Measurements from ENCODE around the gene PRKCH. TPM values are rescaled to one million over a fixed set of nuclear protein-coding genes. Genes with fewer than 3 reads are reported as not detected.
A peak's percentile ranks its signal among the peaks of the same experiment; 100 is the strongest.

Gene PRKCH
- total RNA-seq, 4 donors from 2014 or later: 17.9 to 105 (median 63.5) TPM

DNA sequence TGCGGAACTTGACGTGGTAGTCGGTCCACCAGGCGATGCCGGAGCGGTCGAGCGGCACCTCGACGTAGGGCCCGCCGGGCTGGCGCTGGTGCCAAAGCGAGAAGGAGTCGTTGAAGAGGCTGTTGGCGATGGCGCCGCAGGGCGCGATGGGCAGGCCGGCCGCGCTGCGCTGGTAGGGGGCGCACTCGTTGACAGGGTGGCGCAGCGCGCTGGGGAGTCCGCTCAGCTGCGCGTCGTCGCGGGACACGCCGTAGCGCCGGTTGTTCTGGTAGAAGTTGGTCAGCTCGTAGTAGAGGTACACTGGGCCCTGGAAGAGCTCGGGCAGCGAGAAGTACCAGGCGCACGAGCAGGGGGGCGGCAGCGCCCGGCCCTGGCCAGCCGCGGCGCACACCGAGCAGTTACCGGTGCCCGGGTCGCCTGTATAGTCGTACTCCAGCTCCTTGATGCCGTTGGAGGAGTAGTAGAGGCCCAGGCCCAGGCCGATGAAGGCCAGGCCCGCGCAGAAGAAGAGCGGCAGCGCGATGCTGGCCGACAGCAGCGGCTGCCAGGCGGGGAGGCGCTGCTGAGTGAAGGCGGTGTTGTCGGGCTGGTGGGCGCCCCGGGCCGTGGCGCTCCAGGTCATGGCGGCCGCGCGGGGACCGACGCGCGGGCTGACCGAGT is 40.7 kb upstream of the PRKCH start:
- intact Hi-C loops (cut with DNase I; ENCODE audit: low total_unique reads): no loop called here
- DNase-seq: peak; percentile 16 to 22
- H3K36me3 ChIP-seq: no peaks in the 10 kb centered on the region

DNA sequence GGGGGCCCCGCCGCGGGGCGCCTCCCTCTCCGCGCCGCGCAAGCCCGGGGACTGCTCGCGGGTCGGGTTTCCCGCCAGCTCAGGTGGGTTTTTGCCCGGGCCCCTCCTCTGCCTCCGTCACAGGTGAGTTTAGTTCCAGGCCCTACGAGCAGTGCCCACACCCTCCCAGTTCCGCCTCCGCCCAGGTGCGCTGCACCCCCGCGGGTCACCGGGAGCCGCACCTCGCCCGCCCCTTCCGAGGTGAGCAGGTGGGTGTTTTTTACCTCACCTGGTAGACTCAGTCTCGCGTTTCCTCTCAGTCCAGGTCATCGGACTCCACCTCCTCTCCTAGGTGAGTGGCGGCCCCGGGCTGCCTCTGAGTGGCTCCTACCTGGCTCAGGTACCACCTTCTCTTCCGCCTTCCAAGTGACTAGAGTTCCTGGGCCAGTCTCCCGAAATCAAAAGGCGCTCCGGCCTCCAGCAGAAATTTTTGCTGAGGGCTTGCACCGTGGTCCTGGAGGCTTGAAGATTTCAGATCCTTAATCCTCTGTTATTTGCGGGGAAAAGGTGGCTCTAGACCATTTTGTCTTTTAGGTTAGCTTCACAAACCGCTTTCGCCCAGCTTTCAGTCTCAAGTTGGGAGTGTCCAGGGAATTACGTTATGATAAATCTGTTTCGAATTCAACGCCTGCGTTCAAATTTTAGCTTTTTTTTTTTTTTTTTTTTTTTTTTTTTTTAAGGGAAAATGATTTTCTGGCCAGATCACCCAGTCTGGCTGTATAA is 40.0 kb upstream of the PRKCH start, which contains the start of gene TMEM30B:
Gene TMEM30B (minus strand): TSS at position 153 of the 762 bp plus-strand sequence. CDS start 191 bp downstream, outside the sequence.
- intact Hi-C loops (cut with DNase I; ENCODE audit: low total_unique reads): no loop called here
- peak within 1 kb of the TSS; percentile 19 to 39 for H3K4me3 ChIP-seq
- no peaks in the 10 kb centered on the region for H3K36me3 ChIP-seq
- H3K9me3 ChIP-seq: no peaks in the 10 kb centered on the region
- DNase-seq: no peak
- H3K27ac ChIP-seq: peak within 1 kb of the TSS; percentile 70 to 80
- no peaks in the 10 kb centered on the region for H3K4me1 ChIP-seq
- H3K27me3 ChIP-seq: peaks cover 0 to 22% of the 10 kb centered on the region in 2 donors
- TF ChIP-seq CTCF (IDR thresholded peaks at IDR 0.05) (no peak), POLR2A (IDR thresholded peaks at IDR 0.05) (peak in 1 of 2 donors; percentile 31)

More for the DNA sequence above, 40.7 kb upstream of the PRKCH start:
- H3K4me3 ChIP-seq: peak overlapping the region; percentile 19 to 39
- H3K27ac ChIP-seq: peak overlapping the region; percentile 70 to 80
- no peaks in the 10 kb centered on the region for H3K9me3 ChIP-seq
- no peak for TF ChIP-seq POLR2A (IDR thresholded peaks at IDR 0.05)
- peak in 3 of 4 experiments; percentile 4 to 34 (median 13) for TF ChIP-seq CTCF (IDR thresholded peaks at IDR 0.05)
- H3K27me3 ChIP-seq: peaks cover 0 to 25% of the 10 kb centered on the region in 2 donors
- no peaks in the 10 kb centered on the region for H3K4me1 ChIP-seq

- TF ChIP-seq POLR2A (IDR thresholded peaks at IDR 0.05): no peak
- no peak for TF ChIP-seq CTCF (IDR thresholded peaks at IDR 0.05)
- intact Hi-C loops (cut with DNase I; ENCODE audit: low total_unique reads): no loop called here
- no peak overlapping the region for H3K4me3 ChIP-seq
Measured at GRCh38 chr14:61281948-61282275, 39.5 kb upstream of the PRKCH start.

GRCh38 chr14:61282746-61283145 is 38.6 kb upstream of the PRKCH start:
- Histone ChIP-seq H3K4me1 (no peaks in the 10 kb centered on the region), H3K27me3 (peaks cover 0 to 22% of the 10 kb centered on the region in 2 donors), H3K27ac (no peak overlapping the region), H3K4me3 (no peak overlapping the region), H3K36me3 (no peaks in the 10 kb centered on the region), H3K9me3 (no peaks in the 10 kb centered on the region)
- TF ChIP-seq POLR2A (IDR thresholded peaks at IDR 0.05): no peak
- TF ChIP-seq CTCF (IDR thresholded peaks at IDR 0.05): no peak
- DNase-seq: no peak
- intact Hi-C loops (cut with DNase I; ENCODE audit: low total_unique reads): no loop called here

More at GRCh38 chr14:61281948-61282275, 39.5 kb upstream of the PRKCH start:
- H3K27me3 ChIP-seq: peaks cover 0 to 22% of the 10 kb centered on the region in 2 donors
- DNase-seq: no peak
- H3K4me1 ChIP-seq: no peaks in the 10 kb centered on the region
- no peak overlapping the region for H3K27ac ChIP-seq
- H3K9me3 ChIP-seq: no peaks in the 10 kb centered on the region
- H3K36me3 ChIP-seq: no peaks in the 10 kb centered on the region

DNA sequence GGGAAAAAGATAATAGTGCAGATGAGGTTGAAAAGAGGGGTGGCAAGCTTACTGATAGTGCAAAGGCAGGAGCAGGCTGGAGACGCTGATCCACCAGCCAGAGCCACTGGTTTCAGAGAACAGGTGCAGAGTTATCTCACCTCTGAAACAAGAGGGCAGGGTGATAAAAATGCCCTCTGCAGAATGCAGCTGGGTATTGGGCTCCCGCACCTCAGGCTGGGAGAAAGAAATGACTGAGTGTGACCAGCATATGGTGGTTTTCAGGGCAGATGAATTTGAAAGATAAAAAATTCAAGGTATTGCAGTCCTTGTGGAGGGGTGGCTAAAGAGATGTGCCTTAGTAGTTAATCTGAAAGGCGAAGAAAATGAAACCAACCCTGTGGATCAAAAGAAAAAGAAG is 37.4 kb upstream of the PRKCH start:
- Histone ChIP-seq H3K27me3 (peaks cover 0 to 18% of the 10 kb centered on the region in 2 donors), H3K9me3 (no peaks in the 10 kb centered on the region), H3K27ac (no peak overlapping the region), H3K4me1 (no peaks in the 10 kb centered on the region), H3K36me3 (no peaks in the 10 kb centered on the region), H3K4me3 (no peak overlapping the region)
- no peak for TF ChIP-seq CTCF (IDR thresholded peaks at IDR 0.05)
- no peak for TF ChIP-seq POLR2A (IDR thresholded peaks at IDR 0.05)
- intact Hi-C loops (cut with DNase I; ENCODE audit: low total_unique reads): no loop called here
- DNase-seq: no peak
